ENCODE results near the gene ZBTB49.

ZBTB49 gene

DNA sequence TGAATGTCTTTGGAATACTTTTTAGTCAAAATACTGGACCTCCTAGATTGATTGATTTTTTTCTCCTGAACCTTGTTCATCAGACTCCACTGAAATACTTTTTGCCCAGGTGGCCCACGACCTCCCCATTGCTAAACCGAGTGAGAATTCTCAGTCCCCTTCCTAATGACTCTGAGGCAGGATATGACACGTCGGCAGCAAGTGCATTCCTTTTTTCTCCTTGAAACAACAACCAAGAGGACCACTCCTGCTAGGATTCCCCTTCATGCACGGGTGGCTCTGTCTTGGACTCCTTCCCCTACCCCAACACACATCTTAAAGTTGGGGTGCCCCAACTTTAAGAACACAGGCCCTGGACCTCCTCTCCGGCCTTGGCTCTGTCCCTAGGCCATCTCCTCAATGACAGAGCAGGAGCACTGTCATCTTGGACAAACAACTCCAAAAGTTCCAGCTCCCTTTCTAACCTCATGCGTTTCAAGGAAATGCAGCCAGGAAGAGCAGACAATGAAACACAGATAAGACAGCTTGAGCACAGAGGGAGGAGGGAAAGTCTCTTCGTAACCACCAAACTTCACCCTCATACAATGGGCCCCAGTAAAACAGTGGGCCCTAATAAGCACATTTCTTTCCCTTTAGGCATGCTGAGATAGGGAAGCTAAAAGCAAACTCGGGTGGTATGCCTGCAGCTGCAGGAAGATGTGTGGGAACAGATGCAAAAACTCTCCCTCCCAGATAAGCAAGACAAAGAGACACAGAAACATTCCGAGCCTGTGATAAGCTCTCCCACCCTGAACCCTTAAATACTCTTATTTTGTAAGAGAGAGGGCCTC is 33.9 kb downstream of the ZBTB49 start:
- Mint-ChIP-seq H3K27me3 (peaks cover 4% of the 10 kb centered on the region), H3K4me1 (no peaks in the 10 kb centered on the region), H3K27ac (no peak overlapping the region), H3K36me3 (peaks cover 7% of the 10 kb centered on the region), H3K4me3 (no peak overlapping the region), H3K9me3 (no peaks in the 10 kb centered on the region)
- DNase-seq, result no peak
- CTCF ChIA-PET, result interaction anchor here (1.6 kb wide), 1 partner anchor 64 kb away, joined by 5 read pairs; no protein-coding TSS in a partner anchor

DNA sequence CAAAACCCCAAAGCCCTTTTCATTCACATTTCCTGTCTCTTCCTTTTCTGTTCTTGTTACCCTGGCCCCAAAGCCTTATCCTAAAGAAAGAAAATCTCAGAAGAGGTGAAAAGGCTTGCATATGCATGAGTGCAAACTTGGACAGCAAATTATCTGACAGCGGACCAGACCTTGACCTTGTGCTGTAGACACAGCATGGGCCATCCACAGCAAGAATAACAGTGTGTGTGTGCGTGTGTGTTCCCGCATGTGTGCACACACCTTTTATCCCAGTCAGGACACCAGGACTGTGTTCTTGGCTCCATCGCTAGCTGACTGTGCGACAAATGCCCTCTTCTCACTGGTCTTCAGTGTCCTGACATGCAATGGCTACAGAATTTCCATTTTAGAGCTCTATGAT is 35.3 kb downstream of the ZBTB49 start:
- no peaks in the 10 kb centered on the region for H3K4me1 Mint-ChIP-seq
- H3K9me3 Mint-ChIP-seq, result no peaks in the 10 kb centered on the region
- no peak overlapping the region for H3K27ac Mint-ChIP-seq
- CTCF ChIA-PET, result interaction anchor here (1.6 kb wide), 1 partner anchor 65 kb away, joined by 5 read pairs; no protein-coding TSS in a partner anchor
- DNase-seq, result no peak
- H3K36me3 Mint-ChIP-seq, result peaks cover 7% of the 10 kb centered on the region
- no peak overlapping the region for H3K4me3 Mint-ChIP-seq
- peaks cover 4% of the 10 kb centered on the region for H3K27me3 Mint-ChIP-seq

DNA sequence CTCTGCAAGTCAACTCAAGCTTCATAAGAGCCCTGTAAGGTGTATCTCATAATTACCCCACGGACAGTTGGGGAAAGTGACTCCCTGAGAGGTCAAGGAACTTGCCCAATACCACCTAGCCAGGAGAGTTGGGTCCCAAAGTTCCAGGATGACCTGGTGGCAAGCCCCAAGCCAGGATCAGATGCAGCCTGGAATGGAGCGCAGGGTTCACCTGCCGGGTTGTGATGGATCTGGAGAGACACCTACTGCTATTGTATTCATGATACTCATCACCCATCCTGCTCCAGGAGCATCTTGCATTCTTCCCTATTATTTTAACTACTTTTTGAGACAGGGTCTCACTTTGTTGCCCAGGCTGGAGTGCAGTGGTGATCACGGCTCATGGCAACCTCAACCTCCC is 36.1 kb downstream of the ZBTB49 start:
- Mint-ChIP-seq H3K27me3 (peaks cover 4% of the 10 kb centered on the region), H3K4me3 (no peak overlapping the region), H3K4me1 (no peaks in the 10 kb centered on the region), H3K9me3 (no peaks in the 10 kb centered on the region), H3K27ac (no peak overlapping the region), H3K36me3 (peaks cover 7% of the 10 kb centered on the region)
- no peak for DNase-seq
- CTCF ChIA-PET, result no interaction called here

DNA sequence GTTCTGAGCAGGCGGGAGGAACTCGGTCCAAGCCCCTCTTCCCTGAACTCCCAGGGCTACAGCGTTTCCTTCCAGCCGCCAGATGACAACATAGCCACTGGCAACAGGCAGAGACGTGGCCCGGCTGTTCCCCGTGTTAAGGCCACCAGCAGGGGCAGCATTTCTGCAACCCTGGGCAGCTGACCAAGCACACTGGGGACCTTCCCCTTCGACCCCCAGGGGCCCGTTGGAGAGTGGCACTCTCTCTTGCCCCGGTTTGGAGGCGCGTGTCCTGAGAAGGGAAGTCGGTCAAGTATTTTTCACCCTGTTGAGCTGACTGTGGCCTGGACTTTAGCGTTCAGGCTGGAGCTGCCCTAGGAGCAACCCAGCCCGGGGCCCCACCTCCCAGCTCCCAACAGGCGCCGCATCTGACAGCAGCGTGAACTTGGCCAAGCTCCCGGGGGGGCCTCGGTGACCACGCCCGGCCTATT is 37.6 kb downstream of the ZBTB49 start:
- Mint-ChIP-seq H3K9me3 (no peaks in the 10 kb centered on the region), H3K27ac (no peak overlapping the region), H3K36me3 (peaks cover under 1% of the 10 kb centered on the region), H3K4me3 (no peak overlapping the region), H3K4me1 (no peaks in the 10 kb centered on the region), H3K27me3 (peaks cover 4% of the 10 kb centered on the region)
- no peak for DNase-seq
- CTCF ChIA-PET, result no interaction called here

DNA sequence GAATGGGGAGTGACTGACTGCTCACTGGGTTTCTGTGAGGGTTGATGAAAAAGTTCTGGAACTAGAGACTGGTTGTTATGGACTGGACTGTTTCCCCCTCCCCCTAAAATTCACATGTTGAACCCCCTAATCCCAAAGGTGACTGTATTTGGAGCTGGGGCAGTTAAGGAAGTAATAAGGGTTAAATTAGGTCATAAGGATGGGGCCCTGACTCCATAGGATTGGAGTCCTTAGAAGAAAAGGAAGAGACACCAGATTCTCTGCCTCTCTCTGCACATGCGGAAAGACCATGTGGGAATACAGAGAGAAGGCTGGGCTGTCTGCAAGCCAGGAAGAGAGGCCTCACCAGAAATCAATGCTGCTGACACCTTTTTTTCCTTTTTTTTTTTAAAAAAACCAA is 38.2 kb downstream of the ZBTB49 start:
- Mint-ChIP-seq H3K4me3 (no peak overlapping the region), H3K36me3 (no peaks in the 10 kb centered on the region), H3K9me3 (no peaks in the 10 kb centered on the region), H3K4me1 (no peaks in the 10 kb centered on the region), H3K27me3 (peaks cover 4% of the 10 kb centered on the region), H3K27ac (no peak overlapping the region)
- CTCF ChIA-PET, result no interaction called here
- DNase-seq, result no peak

DNA sequence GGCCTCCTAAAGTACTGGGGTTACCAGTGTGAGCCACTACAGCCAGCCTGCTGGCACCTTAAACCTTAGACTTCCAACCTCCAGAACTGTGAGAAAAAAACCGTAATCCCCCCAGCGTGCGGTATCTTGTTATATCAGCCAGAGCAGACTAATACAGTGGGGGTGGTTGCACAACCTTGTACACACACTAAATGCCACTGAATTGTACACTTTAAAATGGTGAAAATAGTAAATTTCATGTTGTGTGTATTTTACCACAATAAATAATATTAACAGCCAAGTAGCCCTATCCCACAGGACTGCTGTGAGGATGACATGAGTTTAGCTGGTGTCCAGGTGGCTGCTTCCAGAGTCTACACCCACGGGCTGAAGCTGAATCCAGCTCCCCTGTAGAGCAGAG is 38.8 kb downstream of the ZBTB49 start:
- DNase-seq, result no peak
- H3K36me3 Mint-ChIP-seq, result no peaks in the 10 kb centered on the region
- CTCF ChIA-PET, result no interaction called here
- H3K4me1 Mint-ChIP-seq, result no peaks in the 10 kb centered on the region
- H3K27me3 Mint-ChIP-seq, result peaks cover 4% of the 10 kb centered on the region
- no peak overlapping the region for H3K4me3 Mint-ChIP-seq
- no peaks in the 10 kb centered on the region for H3K9me3 Mint-ChIP-seq
- no peak overlapping the region for H3K27ac Mint-ChIP-seq

DNA sequence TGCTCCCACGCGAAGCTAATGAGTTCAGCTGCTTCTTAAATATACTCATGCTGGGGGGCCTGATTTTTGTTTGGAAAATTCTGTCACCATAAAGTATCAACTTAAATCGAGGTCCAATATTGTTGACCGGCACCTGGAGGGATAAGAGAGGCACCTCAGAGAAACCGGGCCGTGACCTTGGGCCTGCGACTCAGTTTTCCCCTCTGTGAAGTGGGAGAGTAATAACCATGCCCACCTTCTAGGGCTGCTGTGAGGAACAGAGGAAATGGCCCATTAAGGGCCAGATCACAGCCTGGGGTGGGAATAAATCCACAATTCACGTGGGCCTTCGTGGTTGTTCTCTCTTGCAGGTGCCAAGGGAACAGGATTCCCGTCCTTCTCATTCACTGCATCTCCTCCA is 39.4 kb downstream of the ZBTB49 start:
- no peak for DNase-seq
- Mint-ChIP-seq H3K4me1 (no peaks in the 10 kb centered on the region), H3K9me3 (no peaks in the 10 kb centered on the region), H3K4me3 (no peak overlapping the region), H3K27me3 (peaks cover 4% of the 10 kb centered on the region), H3K36me3 (no peaks in the 10 kb centered on the region), H3K27ac (no peak overlapping the region)
- CTCF ChIA-PET, result no interaction called here

DNA sequence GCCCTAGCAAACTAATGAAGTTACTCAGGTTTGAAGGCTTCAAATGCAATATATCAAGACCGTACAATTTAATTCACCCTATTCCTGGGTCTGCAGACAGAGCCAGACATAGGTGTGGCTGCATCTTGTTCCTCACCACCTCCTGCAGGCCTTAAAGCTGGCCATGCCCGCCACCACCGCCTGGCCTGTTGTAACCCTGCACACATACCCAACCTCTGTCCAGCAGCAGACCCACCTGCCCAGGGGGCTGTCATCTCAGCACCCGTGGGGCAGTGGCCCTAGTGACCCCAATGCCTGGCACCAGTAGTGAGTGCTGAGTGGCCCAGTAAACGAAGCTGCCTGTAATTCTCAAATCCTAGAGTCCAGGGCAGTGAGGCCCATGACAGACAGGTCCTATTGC is 40.7 kb downstream of the ZBTB49 start:
- CTCF ChIA-PET, result interaction anchor here (0.7 kb wide), 1 partner anchor 79 kb away, joined by 3 read pairs; no protein-coding TSS in a partner anchor
- Mint-ChIP-seq H3K36me3 (no peaks in the 10 kb centered on the region), H3K4me3 (no peak overlapping the region), H3K27ac (no peak overlapping the region), H3K9me3 (no peaks in the 10 kb centered on the region), H3K27me3 (peaks cover 4% of the 10 kb centered on the region), H3K4me1 (no peaks in the 10 kb centered on the region)
- no peak for DNase-seq

DNA sequence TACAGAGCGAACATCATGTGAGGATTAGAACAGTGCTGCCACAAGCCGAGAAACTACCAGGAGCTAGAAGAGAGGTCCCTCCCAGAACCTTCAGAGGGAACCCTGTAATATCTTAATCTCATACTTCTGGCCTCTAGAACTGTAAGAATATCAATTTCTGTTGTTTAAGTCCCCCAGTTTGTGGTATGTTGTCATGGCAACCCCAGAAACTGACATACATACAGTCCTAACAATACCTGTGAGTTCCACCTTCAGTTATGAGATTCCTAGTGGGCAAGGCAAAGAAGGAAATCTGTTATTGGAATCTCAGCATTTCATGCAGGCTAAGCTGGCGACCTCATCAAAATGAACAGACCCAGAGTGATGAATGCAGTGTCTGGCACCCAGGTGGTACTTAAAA is 42.5 kb downstream of the ZBTB49 start:
- peaks cover 4% of the 10 kb centered on the region for H3K27me3 Mint-ChIP-seq
- H3K27ac Mint-ChIP-seq, result no peak overlapping the region
- no peak overlapping the region for H3K4me3 Mint-ChIP-seq
- no peak for DNase-seq
- no peaks in the 10 kb centered on the region for H3K9me3 Mint-ChIP-seq
- H3K4me1 Mint-ChIP-seq, result no peaks in the 10 kb centered on the region
- CTCF ChIA-PET, result interaction anchor here (0.6 to 1.3 kb wide), 3 partner anchors 35 to 80 kb away, joined by 3 to 4 read pairs (median 4); no protein-coding TSS in a partner anchor
- no peaks in the 10 kb centered on the region for H3K36me3 Mint-ChIP-seq

DNA sequence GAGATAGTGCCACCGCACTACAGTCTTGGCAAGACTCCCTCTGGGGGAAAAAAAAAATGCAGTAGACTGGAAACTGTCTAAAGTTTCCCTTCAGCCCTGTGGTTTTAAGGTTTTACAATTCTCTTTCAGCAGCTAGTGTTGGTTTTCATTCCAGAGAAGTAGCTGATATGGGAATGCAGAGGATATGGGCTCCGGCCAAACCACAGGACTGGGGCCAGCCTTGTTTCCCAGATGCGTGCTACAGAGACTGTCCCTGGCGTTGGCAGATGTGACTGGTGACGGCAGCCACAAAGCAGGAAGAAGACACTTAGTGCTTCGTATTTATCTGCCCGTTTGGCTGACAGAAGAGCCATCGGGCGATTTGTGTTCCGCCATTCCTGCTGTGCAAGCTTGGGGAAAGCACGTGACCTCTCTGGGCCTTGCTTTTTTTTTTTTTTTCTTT is 43.2 kb downstream of the ZBTB49 start:
- Mint-ChIP-seq H3K27me3 (peaks cover 7% of the 10 kb centered on the region), H3K27ac (no peak overlapping the region), H3K4me1 (no peaks in the 10 kb centered on the region), H3K4me3 (no peak overlapping the region), H3K9me3 (no peaks in the 10 kb centered on the region), H3K36me3 (no peaks in the 10 kb centered on the region)
- no peak for DNase-seq
- CTCF ChIA-PET, result interaction anchor here (0.6 to 6.0 kb wide), 5 partner anchors 20 to 81 kb away, joined by 3 to 39 read pairs (median 4); no protein-coding TSS in a partner anchor

DNA sequence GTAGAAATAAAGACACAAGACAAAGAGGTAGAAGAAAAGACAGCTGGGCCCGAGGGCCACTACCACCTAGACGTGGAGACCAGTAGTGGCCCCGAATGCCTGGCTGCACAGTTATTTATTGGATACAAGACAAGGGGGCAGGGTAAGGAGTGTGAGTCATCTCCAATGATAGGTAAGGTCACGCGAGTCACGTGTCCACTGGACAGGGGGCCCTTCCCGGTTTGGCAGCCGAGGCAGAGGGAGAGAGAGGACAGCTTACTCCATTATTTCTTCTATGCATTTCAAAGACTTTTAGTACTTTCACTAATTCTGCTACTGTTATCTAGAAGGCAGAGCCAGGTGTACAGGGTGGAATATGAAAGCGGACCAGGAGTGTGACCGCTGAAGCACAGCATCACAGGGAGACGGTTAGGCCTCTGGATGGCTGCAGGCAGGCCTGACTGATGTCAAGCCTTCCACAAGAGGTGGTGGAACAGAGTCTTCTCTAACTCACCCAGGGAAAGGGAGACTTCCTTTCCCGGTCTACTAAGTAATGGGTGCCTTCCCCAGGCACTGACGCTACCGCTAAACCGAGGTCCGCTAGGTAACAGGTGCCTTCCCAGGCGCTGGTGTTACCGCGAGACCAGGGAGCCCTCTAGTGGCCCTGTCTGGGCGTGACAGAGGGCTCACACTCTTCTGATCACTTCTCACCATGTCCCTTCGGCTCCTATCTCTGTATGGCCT is 44.9 kb downstream of the ZBTB49 start:
- no peaks in the 10 kb centered on the region for H3K9me3 Mint-ChIP-seq
- no peaks in the 10 kb centered on the region for H3K4me1 Mint-ChIP-seq
- no peaks in the 10 kb centered on the region for H3K36me3 Mint-ChIP-seq
- H3K27ac Mint-ChIP-seq, result no peak overlapping the region
- H3K27me3 Mint-ChIP-seq, result peaks cover 12% of the 10 kb centered on the region
- CTCF ChIA-PET, result interaction anchor here (1.1 to 6.0 kb wide), 5 partner anchors 45 to 86 kb away, joined by 3 to 39 read pairs (median 12); partner anchors contain the start of genes LYAR and ZBTB49
- DNase-seq, result peak; percentile 82
- H3K4me3 Mint-ChIP-seq, result no peak overlapping the region

DNA sequence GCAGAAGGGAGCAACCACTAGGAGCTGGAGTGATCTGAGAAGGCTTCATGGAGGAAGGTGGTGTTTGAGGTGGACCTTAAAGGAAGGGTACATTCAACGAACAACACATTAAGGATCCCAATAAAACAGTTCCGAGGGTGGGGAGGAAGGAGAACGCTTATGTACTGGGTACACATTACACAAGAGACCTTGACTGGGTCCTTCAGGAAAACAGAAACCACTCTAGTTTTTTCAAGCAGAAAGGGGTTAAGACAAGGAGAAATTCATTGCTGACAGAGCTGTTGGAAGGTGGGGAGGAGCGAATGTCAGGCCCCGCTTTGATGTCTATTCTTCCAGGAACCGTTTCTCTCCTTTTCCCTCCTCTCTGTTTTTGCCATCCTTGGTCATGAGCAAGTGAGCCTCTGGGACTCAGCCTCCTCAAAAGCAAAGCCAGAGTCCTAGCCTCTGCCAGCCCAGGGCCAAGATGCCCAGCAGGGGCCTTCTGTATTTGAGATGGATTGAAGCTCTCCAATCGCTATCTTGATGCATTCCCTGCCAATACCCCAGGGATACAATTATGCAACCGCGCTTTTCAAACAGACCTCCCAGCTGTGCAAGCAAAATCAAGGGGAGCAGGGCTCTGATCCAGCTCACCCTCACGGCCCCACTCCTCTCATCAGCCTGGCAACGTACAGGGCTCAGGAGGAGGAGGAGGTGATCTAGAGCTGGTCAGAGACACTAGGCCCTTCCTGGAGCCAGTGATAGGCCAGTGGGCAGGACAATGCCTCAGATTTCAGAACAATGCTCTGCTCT is 48.4 kb downstream of the ZBTB49 start:
- CTCF ChIA-PET, result interaction anchor here (0.7 to 6.0 kb wide), 4 partner anchors 60 to 86 kb away, joined by 3 to 39 read pairs (median 10); no protein-coding TSS in a partner anchor
- H3K27ac Mint-ChIP-seq, result no peak overlapping the region
- DNase-seq, result no peak
- no peaks in the 10 kb centered on the region for H3K4me1 Mint-ChIP-seq
- no peak overlapping the region for H3K4me3 Mint-ChIP-seq
- peaks cover 12% of the 10 kb centered on the region for H3K27me3 Mint-ChIP-seq
- no peaks in the 10 kb centered on the region for H3K36me3 Mint-ChIP-seq
- no peaks in the 10 kb centered on the region for H3K9me3 Mint-ChIP-seq

DNA sequence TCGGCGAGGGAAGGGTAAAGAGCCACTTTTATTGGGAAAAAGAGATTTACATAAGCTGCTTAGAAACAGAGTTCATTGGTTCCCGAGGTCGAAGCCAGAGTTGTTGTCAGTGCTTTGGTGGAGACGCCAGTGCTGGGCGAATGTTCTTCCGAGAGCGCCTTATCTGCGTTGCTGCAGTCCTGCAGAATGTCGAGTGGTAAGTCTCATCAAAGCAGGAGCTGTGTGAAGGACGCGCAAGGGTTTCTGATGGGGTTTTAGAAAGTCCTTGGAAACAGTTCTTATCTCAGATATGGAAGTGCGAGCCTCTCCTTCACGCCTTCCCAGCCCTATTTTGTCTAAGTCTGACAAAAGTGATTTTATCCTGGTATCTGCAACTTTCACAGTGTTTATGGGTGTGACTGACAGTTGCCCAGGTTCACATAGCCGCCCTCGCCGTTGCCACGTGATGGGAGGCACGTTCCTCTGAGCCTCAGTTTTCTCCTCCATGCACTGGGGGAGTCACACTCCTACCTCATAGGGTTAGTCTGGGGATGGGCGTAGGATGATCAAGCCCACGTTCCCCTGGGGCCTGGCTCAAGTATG is 49.5 kb downstream of the ZBTB49 start:
- peaks cover 12% of the 10 kb centered on the region for H3K27me3 Mint-ChIP-seq
- CTCF ChIA-PET, result no interaction called here
- no peaks in the 10 kb centered on the region for H3K4me1 Mint-ChIP-seq
- peak overlapping the region; percentile 33 for H3K27ac Mint-ChIP-seq
- no peak overlapping the region for H3K4me3 Mint-ChIP-seq
- DNase-seq, result no peak
- no peaks in the 10 kb centered on the region for H3K9me3 Mint-ChIP-seq
- no peaks in the 10 kb centered on the region for H3K36me3 Mint-ChIP-seq
